Liver (tissue), 9 donors: ENCODE data around the gene NTN1. TPM values are rescaled to one million over a fixed set of nuclear protein-coding genes. Genes with fewer than 3 reads are reported as not detected.

Source experiments
- DNase-seq: peaks from one replicate; pipeline ENCODE4 v3.0.0-alpha.2; 2017; ENCODE audit warnings: low spot score
- H3K27ac ChIP-seq, 2 donors: one replicate each; pipeline ENCODE4 v1.7.0; 2013; ENCODE audit warnings: inconsistent platforms in 2 of 2, low read length in 2 of 2, control low read depth in 1 of 2, low read depth in 1 of 2, mild to moderate bottlenecking in 1 of 2
- H3K27me3 ChIP-seq, 4 donors: one replicate each; pipeline versions ENCODE4 v1.6.1 to v1.7.0; 2013; ENCODE audit warnings: low read length in 3 of 4, inconsistent platforms in 1 of 4, mild to moderate bottlenecking in 1 of 4, moderate library complexity in 1 of 4; ENCODE audit not compliant: control insufficient read depth in 4 of 4, insufficient read depth in 4 of 4
- H3K36me3 ChIP-seq, 4 donors: one replicate each; pipeline versions ENCODE4 v1.6.1 to v1.7.0; 2013; ENCODE audit warnings: low read length in 3 of 4, mild to moderate bottlenecking in 3 of 4, low read depth in 1 of 4, moderate library complexity in 1 of 4; ENCODE audit not compliant: control insufficient read depth in 4 of 4, insufficient read depth in 3 of 4
- H3K4me1 ChIP-seq, 4 donors: one replicate each; pipeline versions ENCODE4 v1.6.1 to v1.7.0; 2013; ENCODE audit warnings: low read length in 3 of 4, mild to moderate bottlenecking in 3 of 4, moderate library complexity in 1 of 4; ENCODE audit not compliant: control insufficient read depth in 4 of 4, insufficient read depth in 4 of 4
- H3K4me3 ChIP-seq, 3 donors: one replicate each; pipeline versions ENCODE4 v1.6.1 to v1.7.0; 2013; ENCODE audit warnings: low read length in 3 of 3, control low read depth in 1 of 3, low read depth in 1 of 3, mild to moderate bottlenecking in 1 of 3
- H3K9ac ChIP-seq, 2 donors: one replicate each; pipeline ENCODE4 v1.7.0; 2013; ENCODE audit warnings: low read length in 2 of 2, mild to moderate bottlenecking in 2 of 2, moderate library complexity in 2 of 2, control low read depth in 1 of 2, low read depth in 1 of 2
- H3K9me3 ChIP-seq, 4 donors: one replicate each; pipeline versions ENCODE4 v1.6.1 to v1.7.0; 2013; ENCODE audit warnings: low read length in 3 of 4; ENCODE audit not compliant: control insufficient read depth in 4 of 4
- ATF3 ChIP-seq: IDR thresholded peaks from 2 replicates; pipeline ENCODE4 v1.6.1; 2016; ENCODE audit warnings: antibody characterized with exemption
- CTCF ChIP-seq: fragments of 150-350 bp; IDR thresholded peaks from 2 replicates; pipeline ENCODE4 v1.5.1; 2017; ENCODE audit warnings: improper control_type of control experiment, low read depth, low read length; ENCODE audit not compliant: missing input control
- EGR1 ChIP-seq, 2 donors: IDR thresholded peaks; 2 replicates each; pipeline ENCODE4 v1.6.1; 2016 to 2018; ENCODE audit warnings: antibody characterized with exemption in 2 of 2, low read depth in 2 of 2
- FOXA1 ChIP-seq: IDR thresholded peaks from 2 replicates; pipeline ENCODE4 v1.6.1; 2016; ENCODE audit warnings: antibody characterized with exemption
- FOXA2 ChIP-seq: IDR thresholded peaks from 2 replicates; pipeline ENCODE4 v1.6.1; 2016; ENCODE audit warnings: antibody characterized with exemption
- GABPA ChIP-seq, 2 donors: IDR thresholded peaks in 1 of 2; conservative IDR thresholded peaks in 1 of 2; 2 replicates each; pipeline ENCODE4 v1.6.1; 2016; ENCODE audit warnings: antibody characterized with exemption in 2 of 2, mild to moderate bottlenecking in 1 of 2, moderate library complexity in 1 of 2
- HNF4A ChIP-seq, 2 donors: conservative IDR thresholded peaks; 2 replicates each; pipeline ENCODE4 v1.6.1; 2016; ENCODE audit warnings: antibody characterized with exemption in 2 of 2, mild to moderate bottlenecking in 2 of 2
- HNF4G ChIP-seq: IDR thresholded peaks from 2 replicates; pipeline ENCODE4 v1.6.1; 2016; ENCODE audit warnings: antibody characterized with exemption
- JUND ChIP-seq, 2 donors: IDR thresholded peaks; 2 replicates each; pipeline ENCODE4 v1.6.1; 2016; ENCODE audit warnings: antibody characterized with exemption in 2 of 2
- MAX ChIP-seq: IDR thresholded peaks from 2 replicates; pipeline ENCODE4 v1.6.1; 2016; ENCODE audit warnings: antibody characterized with exemption
- NR2F2 ChIP-seq: IDR thresholded peaks from 2 replicates; pipeline ENCODE4 v1.6.1; 2016; ENCODE audit warnings: antibody characterized with exemption
- RAD21 ChIP-seq, 2 donors: IDR thresholded peaks; 2 replicates each; pipeline ENCODE4 v1.6.1; 2016; ENCODE audit warnings: antibody characterized with exemption in 2 of 2, mild to moderate bottlenecking in 2 of 2
- REST ChIP-seq: IDR thresholded peaks from 2 replicates; pipeline ENCODE4 v1.6.1; 2016; ENCODE audit warnings: antibody characterized with exemption, mild to moderate bottlenecking
- RXRA ChIP-seq, 2 donors: IDR thresholded peaks; 2 replicates each; pipeline ENCODE4 v1.6.1; 2017 to 2018; ENCODE audit warnings: antibody characterized with exemption in 2 of 2, mild to moderate bottlenecking in 1 of 2
- SP1 ChIP-seq: IDR thresholded peaks from 2 replicates; pipeline ENCODE4 v1.6.1; 2018; ENCODE audit warnings: antibody characterized with exemption, mild to moderate bottlenecking
- TAF1 ChIP-seq: conservative IDR thresholded peaks from 2 replicates; pipeline ENCODE4 v1.6.1; 2016; ENCODE audit warnings: antibody characterized with exemption, mild to moderate bottlenecking
- YY1 ChIP-seq: IDR thresholded peaks from 2 replicates; pipeline ENCODE4 v1.6.1; 2016; ENCODE audit warnings: antibody characterized with exemption, mild to moderate bottlenecking
- ZBTB33 ChIP-seq: IDR thresholded peaks from 2 replicates; pipeline ENCODE4 v1.6.1; 2016; ENCODE audit warnings: antibody characterized with exemption
- WGBS: extraction: QIAGEN DNeasy Blood & Tissue Kit; methylation state at CpG from one replicate; pipeline ENCODE4 v1.1.7; 2013; 5-methylcytosine and 5-hydroxymethylcytosine counted together
- polyA plus RNA-seq, 2 donors: library from polyadenylated mRNA; stranded (reverse) in 1 of 2; unstranded in 1 of 2; fragments of 200-250 nt in 1 of 2; fragments of >200 nt in 1 of 2; fragmentation: Nextera tagmentation in 1 of 2; extraction: Ambion mirVana in 1 of 2; gene quantifications; one replicate each; pipeline versions ENCODE4 v1.2.1 to v1.2.3, GENCODE V29; 2013 to 2015
- total RNA-seq, 2 donors: library from RNA; depleted of rRNA; stranded (reverse); fragments of >200 nt; gene quantifications; one replicate each; pipeline ENCODE4 v1.2.3, GENCODE V29; 2014
- donor health status: healthy.
- donor health status: healthy.
- donor health status: healthy.
- donor health status: healthy.
- donor health status: healthy.

NTN1 gene
- total and polyA plus RNA-seq, 4 donors = 0.14 to 8.7 (median 4.3) TPM

GRCh38 chr17:9279893-9280292 is 258.6 kb downstream of the NTN1 start:
- DNase-seq = no peak
- 95% methylated on average over 8 of the region's 8 CpGs for WGBS
- no peak overlapping the region for H3K9ac ChIP-seq
- no peaks in the 10 kb centered on the region for H3K4me1 ChIP-seq
- no peak overlapping the region for H3K4me3 ChIP-seq
- no peak overlapping the region for H3K27ac ChIP-seq
- H3K9me3 ChIP-seq = no peaks in the 10 kb centered on the region
- H3K36me3 ChIP-seq = no peaks in the 10 kb centered on the region
- no peak for TF ChIP-seq EGR1 (IDR thresholded peaks at IDR 0.05; ENCODE audit: low read depth in 2 of 2)
- TF ChIP-seq MAX = no peak
- TF ChIP-seq JUND (IDR thresholded peaks at IDR 0.05) = no peak
- TF ChIP-seq HNF4A (conservative IDR thresholded peaks at IDR 0.05) = no peak
- TF ChIP-seq TAF1 = no peak
- no peak for TF ChIP-seq FOXA1
- TF ChIP-seq ZBTB33 = no peak
- no peak for TF ChIP-seq RXRA (IDR thresholded peaks at IDR 0.05)
- no peak for TF ChIP-seq CTCF
- no peak for TF ChIP-seq SP1
- TF ChIP-seq NR2F2 = no peak
- TF ChIP-seq YY1 = no peak
- TF ChIP-seq REST = no peak
- no peak for TF ChIP-seq HNF4G
- no peak for TF ChIP-seq RAD21 (IDR thresholded peaks at IDR 0.05)
- TF ChIP-seq FOXA2 = no peak
- no peaks in the 10 kb centered on the region for H3K27me3 ChIP-seq

- H3K36me3 ChIP-seq = no peaks in the 10 kb centered on the region
- no peaks in the 10 kb centered on the region for H3K4me1 ChIP-seq
- WGBS = 89% methylated on average over 2 of the region's 2 CpGs
- H3K9me3 ChIP-seq = no peaks in the 10 kb centered on the region
- no peak overlapping the region for H3K4me3 ChIP-seq
- H3K27me3 ChIP-seq = no peaks in the 10 kb centered on the region
- no peak for DNase-seq
- no peak overlapping the region for H3K9ac ChIP-seq
- H3K27ac ChIP-seq = no peak overlapping the region
- TF ChIP-seq CTCF = no peak
- no peak for TF ChIP-seq FOXA1
- TF ChIP-seq HNF4G = no peak
- no peak for TF ChIP-seq HNF4A (conservative IDR thresholded peaks at IDR 0.05)
- TF ChIP-seq SP1 = no peak
- TF ChIP-seq NR2F2 = no peak
- TF ChIP-seq ATF3 = no peak
- no peak for TF ChIP-seq GABPA (IDR thresholded peaks at IDR 0.05 in 1 of 2, conservative IDR thresholded peaks at IDR 0.05 in 1 of 2)
- TF ChIP-seq TAF1 = no peak
- no peak for TF ChIP-seq ZBTB33
- TF ChIP-seq EGR1 (IDR thresholded peaks at IDR 0.05; ENCODE audit: low read depth in 2 of 2) = no peak
- TF ChIP-seq YY1 = no peak
Observed at GRCh38 chr17:9283909-9284308, 262.6 kb downstream of the NTN1 start.
